CD4-positive, alpha-beta T cell (primary cell): ENCODE results near the gene GPNMB. TPM values are rescaled to one million over a fixed set of nuclear protein-coding genes. Genes with fewer than 3 reads are reported as not detected.

Source experiments
- ATAC-seq: fragments of 200-7000 bp; cut with Tn5 transposase; one replicate; pipeline ENCODE4 v1.10.0; 2022; ENCODE audit warnings: mild to moderate bottlenecking; ENCODE audit not compliant: poor library complexity
- CTCF ChIA-PET: fragments of 350-600 bp; sonication (Branson Sonifier 250); formaldehyde crosslinking; loops from one replicate; lab custom pipeline; 2021; ENCODE audit warnings: antibody characterized with exemption, inconsistent platforms; lab: Charles Lee
- POLR2A ChIA-PET: fragments of 350-600 bp; sonication (Branson Sonifier 250); formaldehyde crosslinking; loops from one replicate; lab custom pipeline; 2021; ENCODE audit warnings: antibody characterized with exemption, inconsistent platforms; lab: Charles Lee
- DNase-seq, 14 experiments: peaks; one replicate each; pipeline ENCODE4 v3.0.0-alpha.2; 2013 to 2020; ENCODE audit warnings: mixed read lengths in 2 of 14
- H3K27ac ChIP-seq, 2 donors: one replicate each; pipeline versions ENCODE4 v1.5.1 to v1.7.0; 2013; ENCODE audit warnings: low read length in 2 of 2, low read depth in 1 of 2, mild to moderate bottlenecking in 1 of 2
- H3K27me3 ChIP-seq, 2 experiments: 1 replicate in 1 of 2; 2 replicates in 1 of 2; pipeline versions ENCODE4 v1.6.1 to v1.7.0; 2013; ENCODE audit warnings: low read length in 2 of 2, control low read depth in 1 of 2, mild to moderate bottlenecking in 1 of 2, moderate library complexity in 1 of 2; ENCODE audit not compliant: insufficient read depth in 2 of 2, control insufficient read depth in 1 of 2
- H3K36me3 ChIP-seq: one replicate; pipeline ENCODE4 v1.6.1; 2013; ENCODE audit warnings: low read length, control low read depth; ENCODE audit not compliant: insufficient read depth
- H3K4me1 ChIP-seq: one replicate; pipeline ENCODE4 v1.6.1; 2013; ENCODE audit warnings: low read length, control low read depth; ENCODE audit not compliant: insufficient read depth
- H3K4me3 ChIP-seq: one replicate; pipeline ENCODE4 v1.5.1; 2013; ENCODE audit warnings: mild to moderate bottlenecking, low read length, moderate library complexity
- H3K9me3 ChIP-seq, 2 experiments: 1 replicate in 1 of 2; 2 replicates in 1 of 2; pipeline versions ENCODE4 v1.6.1 to v1.7.0; 2013; ENCODE audit warnings: low read length in 2 of 2, mild to moderate bottlenecking in 2 of 2, control low read depth in 1 of 2, moderate library complexity in 1 of 2; ENCODE audit not compliant: control insufficient read depth in 1 of 2, insufficient read depth in 1 of 2
- H3K27ac Mint-ChIP-seq: one replicate; pipeline ENCODE4 v1.8.0; 2020; ENCODE audit warnings: mixed read lengths
- H3K27me3 Mint-ChIP-seq: one replicate; pipeline ENCODE4 v1.8.0; 2021; ENCODE audit warnings: mixed read lengths
- H3K36me3 Mint-ChIP-seq: one replicate; pipeline ENCODE4 v1.8.0; 2021; ENCODE audit warnings: low read depth, mixed read lengths
- H3K4me1 Mint-ChIP-seq: one replicate; pipeline ENCODE4 v1.8.0; 2021; ENCODE audit warnings: low read depth, mixed read lengths
- H3K4me3 Mint-ChIP-seq: one replicate; pipeline ENCODE4 v1.8.0; 2020; ENCODE audit warnings: mild to moderate bottlenecking, mixed read lengths
- H3K9me3 Mint-ChIP-seq: one replicate; pipeline ENCODE4 v1.8.0; 2020; ENCODE audit warnings: mixed read lengths
- intact Hi-C, 2 experiments: fragments of 100-400 bp; cut with DNase I in 1 of 2; cut with micrococcal nuclease in 1 of 2; formaldehyde crosslinking; loops; one replicate each; pipeline versions ENCODE4 v1.15.1 to v1.9.0; 2023 to 2025; cut with DNase I, micrococcal nuclease
- total RNA-seq, 174 experiments: library from RNA in 2 of 174; stranded (reverse) in 2 of 174; gene quantifications; one replicate each; pipeline ENCODE4 v1.2.3 and lab custom pipeline; 2021 to 2026
- TF ChIP-seq, protein P1 (sequence below): fragments of 200-600 bp; IDR thresholded peaks from one replicate; pipeline ENCODE4 v1.8.0; 2022; ENCODE audit warnings: antibody characterized with exemption, mild to moderate bottlenecking

GPNMB gene
- total RNA-seq, 2 experiments from 2014 or later = not detected

DNA sequence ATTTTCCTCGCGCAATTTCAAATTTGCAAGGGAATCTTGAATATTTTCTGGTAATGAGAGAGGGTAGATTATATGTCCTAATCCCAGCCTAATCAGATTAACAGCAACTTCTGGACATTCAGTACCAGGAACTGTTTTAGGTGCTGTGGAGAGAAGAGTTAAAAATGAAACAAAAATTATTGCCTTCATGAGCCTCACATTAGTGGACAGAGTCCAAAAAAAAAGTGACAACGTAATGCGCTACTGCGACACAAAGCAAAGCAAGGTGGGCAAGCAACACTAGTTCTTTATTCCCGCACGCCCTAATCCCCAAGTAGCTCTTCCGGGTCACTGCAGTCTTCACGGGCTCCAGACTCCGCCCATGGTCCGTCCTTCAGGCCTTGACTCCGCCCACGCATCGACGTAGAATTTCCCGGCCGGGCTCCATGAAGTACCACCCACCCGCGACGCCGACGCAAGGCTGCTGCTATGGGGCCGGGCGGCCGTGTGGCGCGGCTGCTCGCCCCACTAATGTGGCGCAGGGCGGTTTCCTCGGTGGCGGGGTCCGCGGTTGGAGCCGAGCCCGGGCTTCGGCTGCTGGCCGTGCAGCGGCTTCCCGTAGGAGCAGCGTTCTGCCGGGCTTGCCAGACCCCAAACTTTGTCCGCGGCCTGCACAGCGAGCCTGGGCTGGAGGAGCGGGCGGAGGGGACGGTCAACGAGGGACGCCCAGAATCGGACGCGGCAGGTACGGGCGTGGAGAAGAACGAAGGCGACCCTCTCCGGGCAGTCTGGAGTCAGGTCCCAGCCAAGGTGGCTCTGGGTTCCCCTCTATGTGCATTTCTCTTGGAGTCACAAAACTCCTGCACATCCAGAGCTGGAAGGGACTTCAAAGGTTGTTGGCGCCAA is 52.6 kb downstream of the GPNMB start, which contains the start of gene MALSU1:
TSS of gene MALSU1 (plus strand) at position 455 of the 885 bp plus-strand sequence. CDS start at position 469, 14 bp downstream.
- H3K4me1 Mint-ChIP-seq = peaks cover 55% of the 10 kb centered on the region
- peak within 1 kb of the TSS; percentile 90 for H3K4me3 Mint-ChIP-seq
- H3K36me3 Mint-ChIP-seq = peaks cover 42% of the 10 kb centered on the region
- H3K27ac ChIP-seq = peak within 1 kb of the TSS; percentile 74 to 78
- H3K9me3 Mint-ChIP-seq = no peaks in the 10 kb centered on the region
- H3K9me3 ChIP-seq = no peaks in the 10 kb centered on the region
- ATAC-seq (peak; percentile 99), DNase-seq (peak; percentile 89 to 99 (median 96))
- no peaks in the 10 kb centered on the region for H3K27me3 ChIP-seq
- peaks cover 15% of the 10 kb centered on the region for H3K36me3 ChIP-seq
- peak within 1 kb of the TSS; percentile 93 for H3K4me3 ChIP-seq
- TF ChIP-seq, protein P1, sequence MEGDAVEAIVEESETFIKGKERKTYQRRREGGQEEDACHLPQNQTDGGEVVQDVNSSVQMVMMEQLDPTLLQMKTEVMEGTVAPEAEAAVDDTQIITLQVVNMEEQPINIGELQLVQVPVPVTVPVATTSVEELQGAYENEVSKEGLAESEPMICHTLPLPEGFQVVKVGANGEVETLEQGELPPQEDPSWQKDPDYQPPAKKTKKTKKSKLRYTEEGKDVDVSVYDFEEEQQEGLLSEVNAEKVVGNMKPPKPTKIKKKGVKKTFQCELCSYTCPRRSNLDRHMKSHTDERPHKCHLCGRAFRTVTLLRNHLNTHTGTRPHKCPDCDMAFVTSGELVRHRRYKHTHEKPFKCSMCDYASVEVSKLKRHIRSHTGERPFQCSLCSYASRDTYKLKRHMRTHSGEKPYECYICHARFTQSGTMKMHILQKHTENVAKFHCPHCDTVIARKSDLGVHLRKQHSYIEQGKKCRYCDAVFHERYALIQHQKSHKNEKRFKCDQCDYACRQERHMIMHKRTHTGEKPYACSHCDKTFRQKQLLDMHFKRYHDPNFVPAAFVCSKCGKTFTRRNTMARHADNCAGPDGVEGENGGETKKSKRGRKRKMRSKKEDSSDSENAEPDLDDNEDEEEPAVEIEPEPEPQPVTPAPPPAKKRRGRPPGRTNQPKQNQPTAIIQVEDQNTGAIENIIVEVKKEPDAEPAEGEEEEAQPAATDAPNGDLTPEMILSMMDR = no peak
- H3K4me1 ChIP-seq = peaks cover 35% of the 10 kb centered on the region
- ChIA-PET POLR2A (interaction anchor here (0.6 to 2.3 kb wide), 16 partner anchors 14 to 298 kb away, joined by 3 to 13 read pairs (median 4); partner anchors contain the start of genes CCDC126 and NUP42), CTCF (interaction anchor here (0.6 to 2.6 kb wide), 4 partner anchors 9 to 442 kb away, joined by 3 to 12 read pairs (median 4); no protein-coding TSS in a partner anchor)
- H3K27me3 Mint-ChIP-seq = no peaks in the 10 kb centered on the region
- H3K27ac Mint-ChIP-seq = peak within 1 kb of the TSS; percentile 95
- intact Hi-C loops = loop anchor here (5.0 to 10.0 kb wide), 8 partner anchors 173 to 1828 kb away; partner anchors contain the start of genes TRA2A (in 2 of the 2), CCDC126 (in 1 of the 2), CYCS (in 1 of the 2) and FAM221A (in 1 of the 2)

DNA sequence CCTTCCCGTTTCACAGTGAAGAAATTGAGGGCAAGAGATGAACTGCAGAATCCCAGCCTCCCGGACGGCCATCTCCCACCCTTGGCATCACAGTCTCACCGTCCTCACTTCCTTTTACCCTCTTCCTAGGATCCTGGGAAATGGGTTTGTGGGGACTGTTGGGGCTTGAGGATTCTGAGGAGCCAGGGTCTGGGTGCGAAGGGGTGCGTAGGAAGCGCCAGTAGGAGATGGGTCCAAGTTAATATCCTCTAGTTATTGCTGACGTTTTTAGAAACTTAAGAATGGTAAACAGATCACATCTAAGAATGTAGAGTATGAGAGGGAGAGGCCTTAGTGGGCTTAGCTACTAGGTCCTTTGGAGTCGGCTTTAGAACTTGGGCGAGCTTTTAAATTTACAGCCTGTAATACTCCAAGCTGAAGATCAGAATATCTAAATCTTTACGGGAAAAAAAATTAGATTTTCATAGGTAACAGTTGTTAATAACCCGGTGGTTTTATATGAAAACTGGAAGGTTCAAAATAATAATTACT is 53.3 kb downstream of the GPNMB start:
- POLR2A ChIA-PET = interaction anchor here (0.9 to 1.7 kb wide), 7 partner anchors 13 to 297 kb away, joined by 3 to 4 read pairs (median 4); partner anchors contain the start of gene CCDC126
- ATAC-seq (no peak), DNase-seq (no peak)
- Mint-ChIP-seq H3K27me3 (no peaks in the 10 kb centered on the region), H3K4me3 (peak overlapping the region; percentile 90), H3K27ac (peak overlapping the region; percentile 95), H3K4me1 (peaks cover 62% of the 10 kb centered on the region), H3K36me3 (peaks cover 49% of the 10 kb centered on the region), H3K9me3 (no peaks in the 10 kb centered on the region)
- Histone ChIP-seq H3K27ac (peak overlapping the region; percentile 60 to 74), H3K9me3 (no peaks in the 10 kb centered on the region), H3K4me3 (peak overlapping the region; percentile 93), H3K27me3 (no peaks in the 10 kb centered on the region), H3K36me3 (peaks cover 18% of the 10 kb centered on the region), H3K4me1 (peaks cover 35% of the 10 kb centered on the region)
- intact Hi-C loops = loop anchor here (5.0 to 10.0 kb wide), 9 partner anchors 172 to 1875 kb away; partner anchors contain the start of genes TRA2A (in 2 of the 2), CCDC126 (in 1 of the 2), CYCS (in 1 of the 2) and FAM221A (in 1 of the 2)
- CTCF ChIA-PET = interaction anchor here (0.6 to 2.6 kb wide), 3 partner anchors 10 to 443 kb away, joined by 3 to 12 read pairs (median 4); no protein-coding TSS in a partner anchor
- TF ChIP-seq, protein P1 = no peak

DNA sequence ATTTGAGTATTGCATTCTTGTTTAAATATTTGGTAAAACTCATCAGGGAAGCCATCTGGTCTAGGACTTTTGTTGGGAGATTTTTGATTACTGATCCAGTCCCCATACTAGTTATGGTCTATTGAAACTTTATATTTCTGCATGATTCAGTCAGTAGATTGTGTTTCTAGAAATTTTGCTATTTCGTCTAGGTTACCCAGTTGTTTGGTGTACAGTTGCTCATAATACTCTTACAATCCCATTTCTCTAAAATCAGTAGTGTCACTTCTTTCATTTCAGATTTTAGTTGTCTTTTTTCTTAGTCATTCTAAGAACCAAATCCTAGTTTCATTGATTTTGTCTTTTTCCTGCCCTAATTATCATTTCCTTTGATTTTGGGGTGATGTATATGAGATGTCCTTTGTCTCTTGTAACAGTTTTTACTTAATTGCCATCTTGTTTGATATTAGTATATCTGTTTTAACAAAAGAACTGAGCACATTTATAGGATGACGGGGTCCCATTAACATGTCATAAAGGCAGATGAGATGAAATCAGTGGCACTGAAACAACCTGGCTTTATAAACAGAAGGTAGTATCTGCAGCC is 60.5 kb downstream of the GPNMB start:
- intact Hi-C loops = loop anchor here in 1 of 2 experiments (10.0 kb wide), 1 partner anchor 1868 kb away; no protein-coding TSS in a partner anchor
- H3K27me3 Mint-ChIP-seq = no peaks in the 10 kb centered on the region
- CTCF ChIA-PET = no interaction called here
- H3K4me1 ChIP-seq = peaks cover 9% of the 10 kb centered on the region
- TF ChIP-seq, protein P1 = no peak
- H3K4me3 ChIP-seq = no peak overlapping the region
- DNase-seq (no peak), ATAC-seq (no peak)
- POLR2A ChIA-PET = no interaction called here
- H3K9me3 ChIP-seq = no peaks in the 10 kb centered on the region
- H3K36me3 ChIP-seq = peaks cover 64% of the 10 kb centered on the region
- no peak overlapping the region for H3K4me3 Mint-ChIP-seq
- H3K27me3 ChIP-seq = no peaks in the 10 kb centered on the region
- peaks cover 83% of the 10 kb centered on the region for H3K36me3 Mint-ChIP-seq
- H3K9me3 Mint-ChIP-seq = no peaks in the 10 kb centered on the region
- peak overlapping the region; percentile 28 for H3K27ac Mint-ChIP-seq
- peaks cover 43% of the 10 kb centered on the region for H3K4me1 Mint-ChIP-seq
- H3K27ac ChIP-seq = no peak overlapping the region
